ENCODE measurements around the gene PBX2. TPM values are rescaled to one million over a fixed set of nuclear protein-coding genes. Genes with fewer than 3 reads are reported as not detected.

The PBX2 gene
- total RNA-seq (31.3 TPM), polyA plus RNA-seq (ENCODE audit: insufficient read depth in 1 of 8, insufficient read length in 8 of 8, low replicate concordance in 1 of 8) (100 to 1,000 TPM in 7 of 8 donors, 10 to 100 TPM in 1; 91.7 to 123 (median 113) TPM)
- long read RNA-seq, donor 1, transcript PBX2-201 (9 exons, 3,205 nt) = major isoform, 6 of 7 reads
- long read RNA-seq, donor 1, partial matches to known transcripts = 0 of 7 reads
- long read RNA-seq, donor 1, other reads (novel, unspliced or antisense) = 0 of 7 reads
- long read RNA-seq, donor 2, partial matches to known transcripts = 0 of 1 reads
- long read RNA-seq, donor 2, other reads (novel, unspliced or antisense) = 0 of 1 reads
- long read RNA-seq, donor 3, transcript PBX2-201 (9 exons, 3,205 nt) = major isoform, 12 of 13 reads
- long read RNA-seq, donor 3, partial matches to known transcripts = 0 of 13 reads
- long read RNA-seq, donor 3, other reads (novel, unspliced or antisense) = 0 of 13 reads
- long read RNA-seq, donor 4, transcript PBX2-201 (9 exons, 3,205 nt) = major isoform, 8 of 9 reads
- long read RNA-seq, donor 4, partial matches to known transcripts = 0 of 9 reads
- long read RNA-seq, donor 4, other reads (novel, unspliced or antisense) = 0 of 9 reads
- long read RNA-seq, donor 5, transcript PBX2-201 (9 exons, 3,205 nt) = major isoform, 16 of 30 reads
- long read RNA-seq, donor 5, partial matches to known transcripts = 10 of 30 reads
- long read RNA-seq, donor 5, other reads (novel, unspliced or antisense) = 0 of 30 reads
- long read RNA-seq, donor 6, transcript PBX2-201 (9 exons, 3,205 nt) = major isoform, 18 of 30 reads
- long read RNA-seq, donor 6, partial matches to known transcripts = 5 of 30 reads
- long read RNA-seq, donor 6, other reads (novel, unspliced or antisense) = 5 of 30 reads
- long read RNA-seq, donor 7, partial matches to known transcripts = 0 of 4 reads
- long read RNA-seq, donor 7, other reads (novel, unspliced or antisense) = 0 of 4 reads
- long read RNA-seq, donor 8, partial matches to known transcripts = 0 of 2 reads
- long read RNA-seq, donor 8, other reads (novel, unspliced or antisense) = 0 of 2 reads
- long read RNA-seq, donor 9, transcript PBX2-201 (9 exons, 3,205 nt) = major isoform, 9 of 9 reads
- long read RNA-seq, donor 9, partial matches to known transcripts = 0 of 9 reads
- long read RNA-seq, donor 9, other reads (novel, unspliced or antisense) = 0 of 9 reads
- long read RNA-seq, donor 10, transcript PBX2-201 (9 exons, 3,205 nt) = major isoform, 6 of 13 reads
- long read RNA-seq, donor 10, partial matches to known transcripts = 5 of 13 reads
- long read RNA-seq, donor 10, other reads (novel, unspliced or antisense) = 0 of 13 reads
- long read RNA-seq, donor 11, transcript PBX2-201 (9 exons, 3,205 nt) = major isoform, 8 of 9 reads
- long read RNA-seq, donor 11, partial matches to known transcripts = 0 of 9 reads
- long read RNA-seq, donor 11, other reads (novel, unspliced or antisense) = 0 of 9 reads

GRCh38 chr6:32190054-32190851 lies at the start of gene PBX2:
PBX2 (minus strand) TSS chr6:32190202; CDS start chr6:32189915, 287 bp downstream.
- Histone ChIP-seq H3K4me1 (ENCODE audit: control insufficient read depth, insufficient read depth, low read length) (peaks cover 67% of the 10 kb centered on the region), H3K36me3 (ENCODE audit: control insufficient read depth, insufficient read depth, low read length) (peaks cover 23% of the 10 kb centered on the region)
- WGBS (ENCODE audit: insufficient coverage) = 1% methylated on average over 8 of the region's 23 CpGs

GRCh38 chr6:32239462-32239861 lies 49.5 kb upstream of the PBX2 start:
- WGBS (ENCODE audit: insufficient coverage) = no CpG with 5 or more reads among the region's 2 CpGs
- Histone ChIP-seq H3K4me3 (ENCODE audit: low read length) (no peak overlapping the region), H3K4me1 (ENCODE audit: control insufficient read depth, insufficient read depth, low read length) (peaks cover 13% of the 10 kb centered on the region), H3K27me3 (ENCODE audit: control insufficient read depth, insufficient read depth, low read length) (no peaks in the 10 kb centered on the region), H3K9me3 (replicated peaks; ENCODE audit: control insufficient read depth, low read depth, low read length) (no peaks in the 10 kb centered on the region), H3K36me3 (ENCODE audit: control insufficient read depth, insufficient read depth, low read length) (no peaks in the 10 kb centered on the region), H3K27ac (ENCODE audit: low read length) (no peak overlapping the region)
- DNase-seq = no peak

More at GRCh38 chr6:32190054-32190851, at the start of gene PBX2:
- Histone ChIP-seq H3K27ac (ENCODE audit: low read length) (peak within 1 kb of the TSS; percentile 96), H3K4me3 (ENCODE audit: low read length) (peak within 1 kb of the TSS; percentile 80), H3K9me3 (replicated peaks; ENCODE audit: control insufficient read depth, low read depth, low read length) (no peaks in the 10 kb centered on the region), H3K27me3 (ENCODE audit: control insufficient read depth, insufficient read depth, low read length) (no peaks in the 10 kb centered on the region)
- DNase-seq = peak; percentile 98

- WGBS (ENCODE audit: insufficient coverage) = 33% methylated on average over 1 of the region's 4 CpGs
- Histone ChIP-seq H3K27ac (ENCODE audit: low read length) (peak overlapping the region; percentile 88), H3K9me3 (replicated peaks; ENCODE audit: control insufficient read depth, low read depth, low read length) (no peaks in the 10 kb centered on the region), H3K4me3 (ENCODE audit: low read length) (no peak overlapping the region), H3K36me3 (ENCODE audit: control insufficient read depth, insufficient read depth, low read length) (no peaks in the 10 kb centered on the region), H3K27me3 (ENCODE audit: control insufficient read depth, insufficient read depth, low read length) (no peaks in the 10 kb centered on the region), H3K4me1 (ENCODE audit: control insufficient read depth, insufficient read depth, low read length) (peaks cover 3% of the 10 kb centered on the region)
- no peak for DNase-seq
Measured at GRCh38 chr6:32234934-32235333, 44.9 kb upstream of the PBX2 start.

- Histone ChIP-seq H3K4me1 (ENCODE audit: control insufficient read depth, insufficient read depth, low read length) (no peaks in the 10 kb centered on the region), H3K27ac (ENCODE audit: low read length) (no peak overlapping the region), H3K9me3 (replicated peaks; ENCODE audit: control insufficient read depth, low read depth, low read length) (no peaks in the 10 kb centered on the region), H3K4me3 (ENCODE audit: low read length) (no peak overlapping the region), H3K27me3 (ENCODE audit: control insufficient read depth, insufficient read depth, low read length) (no peaks in the 10 kb centered on the region), H3K36me3 (ENCODE audit: control insufficient read depth, insufficient read depth, low read length) (no peaks in the 10 kb centered on the region)
- DNase-seq = no peak
- 92% methylated on average over 2 of the region's 7 CpGs for WGBS (ENCODE audit: insufficient coverage)
Measured at GRCh38 chr6:32226434-32226833, 36.4 kb upstream of the PBX2 start.

- Histone ChIP-seq H3K27ac (ENCODE audit: low read length) (peak overlapping the region; percentile 32), H3K27me3 (ENCODE audit: control insufficient read depth, insufficient read depth, low read length) (no peaks in the 10 kb centered on the region), H3K36me3 (ENCODE audit: control insufficient read depth, insufficient read depth, low read length) (no peaks in the 10 kb centered on the region), H3K9me3 (replicated peaks; ENCODE audit: control insufficient read depth, low read depth, low read length) (no peaks in the 10 kb centered on the region), H3K4me1 (ENCODE audit: control insufficient read depth, insufficient read depth, low read length) (no peaks in the 10 kb centered on the region), H3K4me3 (ENCODE audit: low read length) (no peak overlapping the region)
- no peak for DNase-seq
- no CpG with 5 or more reads among the region's 2 CpGs for WGBS (ENCODE audit: insufficient coverage)
Measured at GRCh38 chr6:32224696-32225095, 34.7 kb upstream of the PBX2 start.

- peak within 1 kb of the TSS; percentile 69 for H3K27ac ChIP-seq (ENCODE audit: low read length)
- no peaks in the 10 kb centered on the region for H3K9me3 ChIP-seq (replicated peaks; ENCODE audit: control insufficient read depth, low read depth, low read length)
- H3K4me1 ChIP-seq (ENCODE audit: control insufficient read depth, insufficient read depth, low read length) = no peaks in the 10 kb centered on the region
- no peaks in the 10 kb centered on the region for H3K27me3 ChIP-seq (ENCODE audit: control insufficient read depth, insufficient read depth, low read length)
- DNase-seq = no peak
- peak within 1 kb of the TSS; percentile 22 for H3K4me3 ChIP-seq (ENCODE audit: low read length)
- 50% methylated on average over 9 of the region's 20 CpGs for WGBS (ENCODE audit: insufficient coverage)
- H3K36me3 ChIP-seq (ENCODE audit: control insufficient read depth, insufficient read depth, low read length) = no peaks in the 10 kb centered on the region
Measured at GRCh38 chr6:32223258-32224235, 33.5 kb upstream of the PBX2 start, which contains the start of gene NOTCH4. NOTCH4 (minus strand) TSS chr6:32224067; CDS start chr6:32223928, 139 bp downstream.

GRCh38 chr6:32222333-32223230 lies 32.6 kb upstream of the PBX2 start:
- H3K36me3 ChIP-seq (ENCODE audit: control insufficient read depth, insufficient read depth, low read length) = no peaks in the 10 kb centered on the region
- DNase-seq = no peak
- H3K27ac ChIP-seq (ENCODE audit: low read length) = peak overlapping the region; percentile 69
- no peaks in the 10 kb centered on the region for H3K4me1 ChIP-seq (ENCODE audit: control insufficient read depth, insufficient read depth, low read length)
- 89% methylated on average over 7 of the region's 8 CpGs for WGBS (ENCODE audit: insufficient coverage)
- no peaks in the 10 kb centered on the region for H3K9me3 ChIP-seq (replicated peaks; ENCODE audit: control insufficient read depth, low read depth, low read length)
- peak overlapping the region; percentile 22 for H3K4me3 ChIP-seq (ENCODE audit: low read length)
- H3K27me3 ChIP-seq (ENCODE audit: control insufficient read depth, insufficient read depth, low read length) = no peaks in the 10 kb centered on the region

- Histone ChIP-seq H3K9me3 (replicated peaks; ENCODE audit: control insufficient read depth, low read depth, low read length) (no peaks in the 10 kb centered on the region), H3K27ac (ENCODE audit: low read length) (no peak overlapping the region), H3K36me3 (ENCODE audit: control insufficient read depth, insufficient read depth, low read length) (no peaks in the 10 kb centered on the region), H3K4me3 (ENCODE audit: low read length) (no peak overlapping the region), H3K27me3 (ENCODE audit: control insufficient read depth, insufficient read depth, low read length) (no peaks in the 10 kb centered on the region), H3K4me1 (ENCODE audit: control insufficient read depth, insufficient read depth, low read length) (no peaks in the 10 kb centered on the region)
- 61% methylated on average over 2 of the region's 4 CpGs for WGBS (ENCODE audit: insufficient coverage)
- no peak for DNase-seq
Measured at GRCh38 chr6:32220021-32220420, 30.0 kb upstream of the PBX2 start.

Data from muscle of leg (tissue), 16 donors.